ENCODE data around the gene RAMP1.
"Not testable (repeated sequence)": the region's sequence is repeated elsewhere in the genome, so short reads cannot be mapped to it uniquely, and the experiment has no call there.

RAMP1 gene

DNA sequence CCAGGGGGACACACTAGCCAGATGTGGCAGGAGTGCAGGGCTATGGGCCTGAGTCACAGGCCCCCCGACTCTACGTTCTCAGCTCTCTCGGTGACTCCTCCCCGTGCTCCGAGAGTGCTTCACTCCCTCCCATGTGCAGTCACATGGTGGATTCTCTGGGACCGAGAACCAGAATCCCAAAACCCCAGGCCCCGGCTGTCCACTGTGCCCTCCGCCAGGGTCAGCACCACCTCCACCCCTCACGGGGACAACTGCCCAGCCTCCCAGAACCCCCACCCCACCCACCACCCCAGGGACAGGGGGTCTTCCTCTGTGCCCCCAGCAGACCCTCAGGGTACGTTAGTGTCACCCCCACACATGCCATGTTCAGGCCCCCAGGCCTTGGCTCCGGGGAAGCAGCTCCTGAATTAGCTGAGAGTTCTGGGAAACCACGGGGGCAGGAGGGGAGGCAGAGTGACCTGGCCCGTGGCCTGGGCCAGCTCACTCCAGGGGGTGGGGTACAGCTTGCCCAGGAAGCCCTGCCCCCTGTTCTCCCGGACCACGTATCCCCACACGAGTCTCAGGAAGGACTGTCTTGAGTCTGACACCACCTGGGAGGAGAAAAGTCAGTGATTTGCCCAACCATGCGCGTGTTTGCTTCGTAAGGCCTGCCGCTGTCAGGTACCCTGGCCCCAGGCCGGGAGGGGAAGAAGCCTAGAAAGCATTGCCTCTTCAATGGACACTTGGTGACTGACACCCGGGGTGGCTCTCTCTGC is 4.4 kb downstream of the RAMP1 start:
- DNase-seq, result no peak

DNA sequence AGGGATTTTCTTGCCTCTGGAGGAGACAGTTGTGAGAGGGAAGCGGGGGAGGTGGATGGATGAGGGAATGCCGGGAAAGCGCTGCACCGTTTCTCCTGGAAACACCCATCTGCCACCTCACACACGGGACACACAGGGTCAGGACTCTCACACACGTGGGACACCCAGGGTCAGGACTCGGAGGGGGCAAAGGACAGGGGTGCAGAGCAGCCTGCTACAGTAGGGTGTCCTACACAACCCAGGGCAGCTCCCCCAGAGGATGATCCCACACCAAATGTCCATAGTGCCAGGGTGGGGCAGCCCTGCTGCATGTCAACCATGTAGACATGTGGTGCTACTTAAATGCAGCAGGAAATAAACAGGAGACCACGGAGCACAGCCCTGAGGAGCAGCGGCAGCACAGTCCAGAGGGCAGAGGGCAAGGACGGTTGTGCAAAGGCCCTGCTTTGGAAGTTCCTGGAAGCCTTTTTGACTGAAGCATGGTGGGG is 5.1 kb downstream of the RAMP1 start:
- no peak for DNase-seq

DNA sequence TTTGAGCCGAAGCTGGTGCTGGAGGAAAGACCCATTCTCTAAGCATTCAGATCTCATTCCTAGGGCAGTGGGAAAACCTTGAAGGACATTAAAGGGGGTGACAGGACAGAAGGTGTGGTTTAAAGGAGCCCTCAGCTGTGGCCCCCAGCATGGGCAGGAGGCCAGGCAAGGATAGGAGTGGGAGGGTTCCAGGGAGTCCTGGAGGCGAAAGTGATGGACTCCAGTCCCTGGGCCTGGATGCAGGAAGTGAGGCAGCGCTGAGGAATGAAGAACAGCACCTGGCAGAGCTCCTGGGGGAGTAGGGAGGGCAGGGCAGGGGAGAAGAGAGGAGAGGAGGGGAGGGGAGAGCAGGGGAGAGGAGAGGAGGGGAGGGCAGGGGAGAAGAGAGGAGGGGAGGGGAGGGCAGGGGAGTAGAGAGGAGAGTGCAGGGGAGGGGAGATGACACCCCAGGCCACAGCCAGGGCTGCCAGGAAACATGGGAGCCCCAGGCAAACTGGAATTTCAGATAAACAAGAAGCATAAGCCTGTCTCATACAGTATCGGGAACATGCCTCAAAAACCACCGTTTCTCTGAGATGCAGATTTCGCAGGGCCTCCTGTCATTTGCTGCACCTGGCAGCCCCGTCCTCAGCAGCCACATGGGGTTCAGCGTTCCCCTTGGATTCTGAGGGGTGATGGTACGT is 5.7 kb downstream of the RAMP1 start:
- DNase-seq, result no peak

GRCh38 chr2:237865623-237866041 is 6.2 kb downstream of the RAMP1 start:
- DNase-seq, result no peak

GRCh38 chr2:237866101-237866621 is 6.7 kb downstream of the RAMP1 start:
- no peak for DNase-seq

- no peak for DNase-seq
Measured at GRCh38 chr2:237867465-237867864, 8.0 kb downstream of the RAMP1 start.

GRCh38 chr2:237868074-237868473 is 8.7 kb downstream of the RAMP1 start:
- DNase-seq, result not testable (repeated sequence)

GRCh38 chr2:237868631-237869342 is 9.4 kb downstream of the RAMP1 start:
- DNase-seq, result no peak

- no peak for DNase-seq
Measured at GRCh38 chr2:237869343-237870102, 10.1 kb downstream of the RAMP1 start.

GRCh38 chr2:237870126-237870525 is 10.7 kb downstream of the RAMP1 start:
- no peak for DNase-seq

DNA sequence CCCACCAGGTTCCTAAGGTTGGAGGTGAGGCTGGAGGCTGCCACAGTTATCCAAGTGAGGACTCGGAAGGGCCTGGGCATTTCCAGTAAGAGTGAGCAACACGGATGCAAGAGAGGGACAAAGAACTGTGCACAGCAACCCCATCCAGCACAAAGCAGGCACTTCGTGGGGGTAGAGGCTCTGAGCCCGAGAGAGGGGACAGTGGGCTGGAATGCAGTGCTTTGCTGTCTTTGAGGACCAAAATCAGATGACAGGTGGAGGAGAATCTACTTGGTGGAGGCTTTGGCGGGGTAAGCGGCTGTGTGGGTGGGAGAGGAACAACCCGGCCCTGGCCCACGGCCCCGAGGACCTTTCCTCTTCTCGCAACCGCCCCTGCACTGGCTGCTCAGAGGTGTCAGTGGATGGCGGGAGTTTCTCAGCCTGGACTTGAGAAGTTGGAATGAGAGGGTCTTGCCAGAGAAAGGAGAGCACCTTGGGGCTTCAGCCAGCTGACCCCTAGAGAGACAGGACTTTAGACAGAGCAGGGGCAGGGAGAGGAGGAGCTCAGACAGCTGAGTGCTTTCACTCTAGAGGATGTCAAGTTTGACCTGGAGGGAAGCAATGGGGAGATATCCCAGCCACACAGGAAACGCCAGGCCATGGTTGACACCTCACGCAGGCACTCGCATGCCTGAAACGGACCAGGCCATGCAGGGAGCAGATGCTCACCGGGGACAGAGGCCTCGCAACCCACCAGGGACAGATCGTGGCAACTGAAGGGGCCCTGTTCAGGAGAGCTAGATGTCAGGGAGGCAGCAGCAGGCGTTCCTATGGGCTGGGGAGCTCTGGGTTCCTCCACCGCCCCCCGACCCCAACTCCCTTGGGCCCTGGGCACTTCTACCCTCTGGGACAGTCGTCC is 11.6 kb downstream of the RAMP1 start:
- no peak for DNase-seq

- DNase-seq, result no peak
Measured at GRCh38 chr2:237872178-237872887, 12.9 kb downstream of the RAMP1 start.

DNA sequence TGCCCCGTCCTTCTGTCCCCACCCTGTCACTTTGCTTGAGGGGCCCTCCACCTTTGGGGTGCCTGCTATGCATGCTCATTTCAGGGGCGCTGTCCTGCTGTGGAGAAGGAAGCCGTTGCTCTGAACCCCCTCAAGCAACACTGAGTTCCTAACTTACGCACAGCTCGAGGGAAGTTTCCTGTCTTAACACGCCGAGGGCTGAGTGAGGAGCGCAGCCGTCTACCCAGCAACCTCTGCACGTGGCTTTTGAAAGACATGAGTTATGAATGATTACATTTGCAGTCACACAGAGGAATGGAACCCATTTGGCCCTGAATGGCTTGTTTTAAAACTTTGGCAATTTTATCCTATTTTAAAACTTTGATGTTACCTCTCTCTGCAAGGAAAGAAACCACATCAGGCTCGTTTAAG is 14.0 kb downstream of the RAMP1 start:
- no peak for DNase-seq

DNA sequence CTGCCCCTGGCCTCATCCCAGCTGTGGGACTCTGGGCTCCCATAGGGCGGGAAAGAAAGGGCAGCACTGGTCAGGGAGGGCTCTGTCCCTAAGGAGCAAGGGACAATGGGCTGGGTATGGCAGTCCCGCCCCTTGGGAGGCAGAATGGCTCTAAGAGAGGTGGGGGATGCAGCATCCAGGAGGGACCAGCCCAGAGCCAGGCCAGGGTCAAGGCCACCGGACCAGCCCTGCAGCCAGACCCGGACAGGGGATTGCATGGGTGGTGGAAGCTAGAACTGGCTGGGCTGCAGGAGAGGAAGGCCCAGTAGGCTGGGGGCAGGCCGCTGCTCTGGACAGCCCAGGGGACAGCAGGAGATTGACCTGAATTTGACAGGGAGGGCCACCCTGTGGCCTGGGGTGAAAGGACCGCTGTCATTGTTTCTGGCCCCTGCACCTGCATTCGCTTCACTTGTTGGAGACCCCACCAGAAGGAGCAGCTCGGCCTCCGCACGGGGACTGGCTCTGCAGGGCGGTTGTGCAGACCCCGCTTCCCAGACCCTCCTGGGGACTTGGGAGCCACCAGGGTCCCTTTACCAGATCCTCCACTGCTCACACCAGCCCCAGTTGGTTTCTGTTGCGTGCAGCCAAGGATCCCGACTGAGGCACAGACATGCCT is 14.6 kb downstream of the RAMP1 start:
- no peak for DNase-seq

- DNase-seq, result no peak
Measured at GRCh38 chr2:237874585-237875161, 15.2 kb downstream of the RAMP1 start.

DNA sequence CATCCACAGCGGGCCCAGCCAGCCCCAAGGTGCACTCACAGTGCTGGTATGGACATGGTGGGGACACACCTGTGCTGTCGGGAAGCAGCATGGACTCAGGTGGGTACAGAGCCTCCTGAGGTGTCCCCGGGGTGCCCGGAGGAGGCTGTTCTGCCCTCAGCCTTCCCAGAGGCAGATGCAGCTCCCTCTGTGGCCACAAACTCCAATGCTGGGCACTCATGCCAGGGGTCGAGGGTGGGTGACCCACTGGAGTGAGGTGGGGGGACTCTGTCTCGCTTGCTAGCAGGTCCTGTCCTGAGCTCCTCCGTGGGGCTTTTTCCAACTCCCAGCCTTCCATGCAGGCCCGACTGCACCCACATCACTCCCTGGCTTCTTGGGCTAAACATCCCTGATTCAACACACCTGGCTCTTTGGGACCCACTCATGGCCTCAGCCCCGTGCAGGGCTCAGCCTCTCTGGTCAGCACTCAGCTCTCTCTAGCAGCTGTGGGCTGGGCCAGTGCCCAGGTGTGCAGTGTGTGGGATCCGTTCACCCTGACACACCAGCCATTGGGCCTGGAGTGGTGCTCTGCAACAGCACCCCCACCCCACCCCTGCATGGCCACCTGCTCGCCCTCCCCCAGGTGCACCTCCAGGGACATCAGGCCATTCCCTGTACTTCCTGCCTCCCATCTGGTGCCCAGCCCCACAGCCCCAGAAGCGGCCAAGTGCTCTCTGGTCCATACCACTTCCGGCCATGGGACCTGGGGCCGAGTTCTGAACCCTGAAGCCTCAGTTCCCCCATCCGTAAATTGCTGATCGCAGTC is 16.0 kb downstream of the RAMP1 start:
- DNase-seq, result no peak

DNA sequence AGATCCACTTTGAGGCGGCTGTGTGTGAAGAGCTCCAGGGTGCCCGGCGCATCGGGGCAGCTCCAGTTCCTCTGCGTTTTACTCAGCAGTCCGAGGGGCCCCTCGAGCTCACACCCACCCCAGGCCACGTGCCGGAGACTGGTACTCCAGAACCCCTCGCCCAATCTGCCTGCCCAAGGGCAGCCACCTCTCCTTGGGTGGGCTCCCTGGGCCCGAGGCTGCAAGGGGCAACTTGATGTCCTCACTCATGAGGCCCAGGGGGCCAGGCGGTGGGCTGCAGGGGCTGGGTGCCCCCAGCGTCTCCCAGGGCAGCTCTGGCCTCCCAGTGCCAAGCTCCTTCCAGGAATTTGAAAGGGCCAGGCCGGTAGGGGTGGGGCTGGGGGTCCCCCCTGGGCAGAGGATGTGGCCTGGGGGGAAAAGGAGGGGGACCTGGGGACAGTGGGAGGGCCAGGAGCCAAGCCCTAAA is 16.7 kb downstream of the RAMP1 start:
- no peak for DNase-seq

- no peak for DNase-seq
Measured at GRCh38 chr2:237876532-237876931, 17.1 kb downstream of the RAMP1 start.

- DNase-seq, result no peak
Measured at GRCh38 chr2:237876951-237877491, 17.6 kb downstream of the RAMP1 start.
